HG03108 (cell line): ENCODE results near the gene YWHAB.
"Not testable (repeated sequence)": the region's sequence is repeated elsewhere in the genome, so short reads cannot be mapped to it uniquely, and the experiment has no call there.

Experiments used
- ATAC-seq: cut with Tn5 transposase; IDR thresholded peaks from one replicate; pipeline ENCODE4 v1.9.1; 2021; ENCODE audit warnings: moderate library complexity; ENCODE audit not compliant: unreplicated experiment

YWHAB gene

GRCh38 chr20:44885392-44886265 is at the start of gene YWHAB:
Gene YWHAB (plus strand): TSS chr20:44885705. CDS start chr20:44901534, 15,829 bp downstream.
- ATAC-seq = peak; percentile 89

GRCh38 chr20:44836601-44837120 is 48.8 kb upstream of the YWHAB start:
- no peak for ATAC-seq

GRCh38 chr20:44837946-44838345 is 47.6 kb upstream of the YWHAB start:
- ATAC-seq = no peak

- ATAC-seq = no peak
Observed at GRCh38 chr20:44838521-44838920, 47.0 kb upstream of the YWHAB start.

GRCh38 chr20:44839481-44839880 is 46.0 kb upstream of the YWHAB start:
- no peak for ATAC-seq

GRCh38 chr20:44840826-44841225 is 44.7 kb upstream of the YWHAB start:
- no peak for ATAC-seq

- no peak for ATAC-seq
Observed at GRCh38 chr20:44841955-44842354, 43.5 kb upstream of the YWHAB start.

GRCh38 chr20:44843876-44844275 is 41.6 kb upstream of the YWHAB start:
- ATAC-seq = no peak

- no peak for ATAC-seq
Observed at GRCh38 chr20:44848254-44849015, 37.1 kb upstream of the YWHAB start.

GRCh38 chr20:44849703-44850102 is 35.8 kb upstream of the YWHAB start:
- ATAC-seq = no peak

GRCh38 chr20:44850272-44850671 is 35.2 kb upstream of the YWHAB start:
- ATAC-seq = no peak

GRCh38 chr20:44850837-44851236 is 34.7 kb upstream of the YWHAB start:
- ATAC-seq = no peak

- no peak for ATAC-seq
Observed at GRCh38 chr20:44851545-44851944, 34.0 kb upstream of the YWHAB start.

- no peak for ATAC-seq
Observed at GRCh38 chr20:44856442-44856841, 29.1 kb upstream of the YWHAB start.

- no peak for ATAC-seq
Observed at GRCh38 chr20:44856856-44857448, 28.6 kb upstream of the YWHAB start.

GRCh38 chr20:44858606-44859360 is 26.7 kb upstream of the YWHAB start:
- no peak for ATAC-seq

- no peak for ATAC-seq
Observed at GRCh38 chr20:44861531-44862006, 23.9 kb upstream of the YWHAB start.

- no peak for ATAC-seq
Observed at GRCh38 chr20:44862286-44862685, 23.2 kb upstream of the YWHAB start.

GRCh38 chr20:44863365-44864084 is 22.0 kb upstream of the YWHAB start:
- not testable (repeated sequence) for ATAC-seq

- ATAC-seq = not testable (repeated sequence)
Observed at GRCh38 chr20:44864493-44864892, 21.0 kb upstream of the YWHAB start.
